Aorta (tissue), 5 donors: Measurements from ENCODE around the gene CCSER1. TPM values are rescaled to one million over a fixed set of nuclear protein-coding genes. Genes with fewer than 3 reads are reported as not detected.

Experiments
- ATAC-seq: fragments of 200-7000 bp; cut with Tn5 transposase; one replicate; pipeline ENCODE4 v1.9.1; 2022; ENCODE audit warnings: moderate library complexity; ENCODE audit not compliant: low FRiP score
- DNase-seq, 2 donors: peaks; one replicate each; pipeline ENCODE4 v3.0.0-alpha.2; 2020
- H3K27ac ChIP-seq, 2 donors: one replicate each; pipeline ENCODE4 v1.5.1; 2013; ENCODE audit warnings: low read length in 2 of 2, mild to moderate bottlenecking in 2 of 2, moderate library complexity in 2 of 2, control low read depth in 1 of 2, inconsistent platforms in 1 of 2, low read depth in 1 of 2
- H3K27me3 ChIP-seq, 2 donors: one replicate each; pipeline ENCODE4 v1.6.1; 2013; ENCODE audit warnings: control low read depth in 1 of 2, low read length in 1 of 2, mild to moderate bottlenecking in 1 of 2, moderate library complexity in 1 of 2; ENCODE audit not compliant: insufficient read depth in 2 of 2, control insufficient read depth in 1 of 2
- H3K36me3 ChIP-seq, 2 donors: one replicate each; pipeline ENCODE4 v1.6.1; 2013; ENCODE audit warnings: control low read depth in 1 of 2, low read length in 1 of 2, mild to moderate bottlenecking in 1 of 2; ENCODE audit not compliant: insufficient read depth in 2 of 2, control insufficient read depth in 1 of 2
- H3K4me1 ChIP-seq, 2 donors: one replicate each; pipeline ENCODE4 v1.6.1; 2013; ENCODE audit warnings: low read length in 2 of 2, control low read depth in 1 of 2, mild to moderate bottlenecking in 1 of 2, moderate library complexity in 1 of 2; ENCODE audit not compliant: insufficient read depth in 2 of 2, control insufficient read depth in 1 of 2
- H3K4me3 ChIP-seq, 2 donors: one replicate each; pipeline ENCODE4 v1.5.1; 2013; ENCODE audit warnings: low read length in 2 of 2, control low read depth in 1 of 2, mild to moderate bottlenecking in 1 of 2
- H3K9me3 ChIP-seq: one replicate; pipeline ENCODE4 v1.6.1; 2013; ENCODE audit warnings: mild to moderate bottlenecking, low read length; ENCODE audit not compliant: control insufficient read depth
- WGBS, 2 donors: extraction: QIAGEN DNeasy Blood & Tissue Kit; methylation state at CpG; one replicate each; pipeline ENCODE4 v1.1.7; 2013; 5-methylcytosine and 5-hydroxymethylcytosine counted together
- intact Hi-C, 2 donors: fragments of 100-400 bp; cut with DNase I; formaldehyde crosslinking; loops; one replicate each; pipeline versions ENCODE4 v1.14.2 to v1.15.0; 2022
- polyA plus RNA-seq, 2 donors: library from polyadenylated mRNA; stranded (reverse); fragments of 200-250 nt; gene quantifications; one replicate each; pipeline ENCODE4 v1.2.3, GENCODE V29; 2013
- total RNA-seq, 2 donors: library from RNA; stranded (reverse); fragmentation: NEBNext Ultra II Directional; extraction: Animal tissue kit (Norgen Biotek cat#: 25700); gene quantifications; one replicate each; pipeline ENCODE4 v1.2.1, GENCODE V29; 2021
- donor health status: healthy with polysubstance abuse.
- donor health status: Bipolar disorder and iron deficiency.
- donor health status: DM: no; HTN: no; CAD: no.
- donor health status: DM: no; HTN: no; CAD: no.
- donor health status: DM: yes; HTN: yes; CAD: no.

The CCSER1 gene
- total and polyA plus RNA-seq, 4 donors: 2.0 to 9.5 (median 9.3) TPM; not detected in 1

DNA sequence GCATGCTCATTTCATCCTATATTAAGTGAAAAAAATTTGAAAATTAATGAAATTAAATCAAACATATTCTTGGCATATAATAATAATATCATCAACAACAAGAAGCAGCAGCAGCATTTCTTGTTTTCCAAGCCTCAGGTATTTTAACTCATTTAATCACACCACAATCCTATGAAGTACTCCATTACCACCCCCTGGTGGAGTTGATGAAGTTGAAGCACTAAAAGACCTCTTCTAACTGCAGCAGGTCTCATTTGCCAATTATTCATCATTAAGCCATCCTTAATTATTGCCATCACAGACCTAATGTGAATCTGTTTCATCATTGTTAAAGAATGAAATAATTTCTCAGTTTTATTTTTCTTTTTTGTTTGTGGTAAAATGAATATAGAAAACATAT lies 1375.2 kb downstream of the CCSER1 start:
- DNase-seq: no peak
- Histone ChIP-seq H3K27me3 (no peaks in the 10 kb centered on the region), H3K4me3 (no peak overlapping the region), H3K4me1 (no peaks in the 10 kb centered on the region), H3K9me3 (no peaks in the 10 kb centered on the region), H3K27ac (no peak overlapping the region), H3K36me3 (no peaks in the 10 kb centered on the region)
- intact Hi-C loops: no loop called here
- ATAC-seq: no peak

- Histone ChIP-seq H3K9me3 (peaks cover 2% of the 10 kb centered on the region), H3K4me3 (no peak overlapping the region), H3K27me3 (no peaks in the 10 kb centered on the region), H3K27ac (no peak overlapping the region), H3K4me1 (no peaks in the 10 kb centered on the region), H3K36me3 (no peaks in the 10 kb centered on the region)
- intact Hi-C loops: no loop called here
- DNase-seq: no peak
- ATAC-seq: no peak
Measured at GRCh38 chr4:91513326-91513725, 1386.1 kb downstream of the CCSER1 start.

DNA sequence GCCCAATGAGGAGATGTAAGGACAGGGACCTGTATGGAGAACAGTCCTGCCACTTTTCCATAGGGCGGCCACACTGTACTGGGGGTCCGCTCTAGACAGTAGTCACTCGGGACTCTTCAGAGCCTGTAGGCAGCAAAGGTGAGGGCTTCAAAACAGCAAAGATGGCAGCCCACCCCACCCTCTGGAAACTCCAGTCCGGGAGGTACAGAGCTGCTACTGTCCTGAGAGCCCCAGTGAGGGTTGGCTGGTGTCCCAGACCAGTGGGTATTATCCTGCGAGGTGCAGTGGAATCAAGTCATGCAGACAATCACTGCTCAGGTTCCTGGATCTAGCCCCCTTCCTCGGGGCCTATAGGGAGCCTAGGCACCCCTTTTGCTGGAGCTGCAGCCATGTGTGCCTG lies 1392.0 kb downstream of the CCSER1 start:
- Histone ChIP-seq H3K4me1 (no peaks in the 10 kb centered on the region), H3K9me3 (no peaks in the 10 kb centered on the region), H3K27me3 (no peaks in the 10 kb centered on the region), H3K27ac (no peak overlapping the region), H3K4me3 (no peak overlapping the region), H3K36me3 (no peaks in the 10 kb centered on the region)
- DNase-seq: peak in 1 of 2 donors; percentile 44
- peak; percentile 50 for ATAC-seq
- WGBS, 2 donors: 94 to 97% methylated on average over 6 of the region's 6 CpGs
- intact Hi-C loops: loop anchor here in 1 of 2 donors (5.0 kb wide), 1 partner anchor 178 kb away; no protein-coding TSS in a partner anchor

GRCh38 chr4:91525621-91526020 lies 1398.4 kb downstream of the CCSER1 start:
- DNase-seq: no peak
- Histone ChIP-seq H3K27me3 (no peaks in the 10 kb centered on the region), H3K9me3 (no peaks in the 10 kb centered on the region), H3K4me1 (no peaks in the 10 kb centered on the region), H3K27ac (no peak overlapping the region), H3K36me3 (no peaks in the 10 kb centered on the region), H3K4me3 (no peak overlapping the region)
- intact Hi-C loops: no loop called here
- 89 to 96% methylated on average over 1 of the region's 1 CpG for WGBS, 2 donors
- no peak for ATAC-seq

- no peaks in the 10 kb centered on the region for H3K9me3 ChIP-seq
- H3K4me3 ChIP-seq: no peak overlapping the region
- DNase-seq: no peak
- H3K4me1 ChIP-seq: no peaks in the 10 kb centered on the region
- no peaks in the 10 kb centered on the region for H3K36me3 ChIP-seq
- ATAC-seq: no peak
- no peak overlapping the region for H3K27ac ChIP-seq
- H3K27me3 ChIP-seq: no peaks in the 10 kb centered on the region
- intact Hi-C loops: no loop called here
Measured at GRCh38 chr4:91527056-91527455, 1399.9 kb downstream of the CCSER1 start.

DNA sequence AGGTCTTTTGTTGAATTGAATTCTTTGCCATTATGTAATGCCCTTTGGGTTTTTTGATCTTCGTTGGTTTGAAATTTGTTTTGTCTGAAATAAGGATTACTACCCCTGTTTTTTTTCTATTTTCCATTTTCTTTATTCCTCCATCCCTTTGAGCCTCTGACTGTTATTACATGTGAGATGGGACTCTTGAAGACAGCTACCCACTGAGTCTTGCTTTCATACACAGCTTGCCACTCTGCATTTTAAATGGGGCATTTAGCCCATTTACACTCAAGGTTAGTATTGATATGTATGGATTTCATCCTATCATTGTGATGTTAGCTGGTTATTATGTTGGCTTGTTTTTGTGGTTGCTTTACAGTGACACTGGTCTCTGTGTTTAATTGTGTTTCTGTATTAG lies 1440.4 kb downstream of the CCSER1 start:
- no peak for ATAC-seq
- intact Hi-C loops: no loop called here
- H3K27me3 ChIP-seq: no peaks in the 10 kb centered on the region
- no peaks in the 10 kb centered on the region for H3K4me1 ChIP-seq
- no peak for DNase-seq
- peaks cover 2% of the 10 kb centered on the region for H3K9me3 ChIP-seq
- 69 to 79% methylated on average over 1 of the region's 1 CpG for WGBS, 2 donors
- no peak overlapping the region for H3K4me3 ChIP-seq
- H3K27ac ChIP-seq: no peak overlapping the region
- no peaks in the 10 kb centered on the region for H3K36me3 ChIP-seq

GRCh38 chr4:91577864-91578263 lies 1450.7 kb downstream of the CCSER1 start:
- Histone ChIP-seq H3K9me3 (no peaks in the 10 kb centered on the region), H3K27me3 (no peaks in the 10 kb centered on the region), H3K27ac (no peak overlapping the region), H3K36me3 (no peaks in the 10 kb centered on the region), H3K4me3 (no peak overlapping the region), H3K4me1 (no peaks in the 10 kb centered on the region)
- DNase-seq: no peak
- intact Hi-C loops: no loop called here
- ATAC-seq: no peak

DNA sequence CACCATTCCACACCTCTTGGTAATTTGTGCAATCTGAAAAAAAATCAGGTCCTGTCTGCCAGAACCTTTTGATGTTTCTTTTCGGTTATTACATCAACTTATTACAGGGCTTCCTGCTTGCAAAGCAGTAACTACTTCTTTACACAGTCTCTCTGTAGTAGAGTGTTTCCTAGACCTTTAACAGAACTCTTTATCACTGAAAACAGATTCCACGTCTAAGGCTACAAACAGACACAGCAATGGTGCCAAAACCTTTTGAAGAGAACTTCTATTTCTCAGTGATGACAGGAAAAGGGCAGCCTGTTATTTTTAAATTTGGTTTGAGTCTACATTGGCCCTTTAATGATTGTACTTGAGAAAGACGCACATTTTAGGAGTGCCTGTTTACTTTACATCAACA lies 1463.1 kb downstream of the CCSER1 start:
- 27 to 28% methylated on average over 3 of the region's 3 CpGs for WGBS, 2 donors
- intact Hi-C loops: no loop called here
- Histone ChIP-seq H3K4me3 (no peak overlapping the region), H3K27ac (no peak overlapping the region), H3K27me3 (no peaks in the 10 kb centered on the region), H3K36me3 (no peaks in the 10 kb centered on the region), H3K9me3 (no peaks in the 10 kb centered on the region), H3K4me1 (no peaks in the 10 kb centered on the region)
- DNase-seq (no peak), ATAC-seq (no peak)

DNA sequence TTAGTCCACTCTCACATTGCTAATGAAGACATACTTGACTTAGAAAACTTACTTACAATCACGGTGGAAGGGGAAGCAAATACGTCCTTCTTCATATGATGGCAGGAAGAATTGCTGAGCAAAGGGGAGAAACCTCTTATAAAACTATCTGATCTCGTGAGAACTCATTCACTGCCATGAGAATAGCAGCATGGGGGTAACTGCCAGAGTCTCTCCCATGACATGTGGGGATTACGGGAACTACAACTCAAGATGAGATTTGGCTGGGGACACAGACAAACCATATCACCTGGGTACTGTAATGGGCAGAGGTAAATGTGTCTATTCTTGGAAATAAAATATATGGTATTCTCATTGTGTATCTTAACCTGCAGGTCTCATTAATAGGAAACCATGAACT lies 1464.9 kb downstream of the CCSER1 start:
- 75 to 94% methylated on average over 4 of the region's 4 CpGs for WGBS, 2 donors
- no peaks in the 10 kb centered on the region for H3K27me3 ChIP-seq
- no peaks in the 10 kb centered on the region for H3K4me1 ChIP-seq
- intact Hi-C loops: no loop called here
- H3K36me3 ChIP-seq: no peaks in the 10 kb centered on the region
- no peak for DNase-seq
- H3K9me3 ChIP-seq: no peaks in the 10 kb centered on the region
- no peak overlapping the region for H3K27ac ChIP-seq
- no peak overlapping the region for H3K4me3 ChIP-seq
- no peak for ATAC-seq
